Trophoblast cell (in vitro differentiated cells and primary cell): ENCODE measurements around the gene MAGI1.

Experiments
- DNase-seq, 2 donors: peaks; one replicate each; pipeline ENCODE4 v3.0.0-alpha.2; 2016
- H2AFZ ChIP-seq: 2 replicates; pipeline ENCODE4 v1.6.1; 2013; ENCODE audit warnings: low read length, moderate library complexity, mild to moderate bottlenecking; ENCODE audit not compliant: insufficient read depth, poor library complexity
- H2AK5ac ChIP-seq: 2 replicates; pipeline ENCODE4 v1.6.1; 2013; ENCODE audit warnings: mild to moderate bottlenecking, low read length
- H2BK120ac ChIP-seq: 2 replicates; pipeline ENCODE4 v1.6.1; 2013; ENCODE audit warnings: low read length, mild to moderate bottlenecking, moderate library complexity; ENCODE audit not compliant: insufficient read depth, poor library complexity
- H2BK12ac ChIP-seq: 2 replicates; pipeline ENCODE4 v1.6.1; 2013; ENCODE audit warnings: mild to moderate bottlenecking, low read length, moderate library complexity
- H2BK5ac ChIP-seq: 2 replicates; pipeline ENCODE4 v1.6.1; 2013; ENCODE audit warnings: low read length, low read depth, moderate library complexity, mild to moderate bottlenecking; ENCODE audit not compliant: poor library complexity
- H3K14ac ChIP-seq: 2 replicates; pipeline ENCODE4 v1.6.1; 2013; ENCODE audit warnings: mild to moderate bottlenecking, low read length
- H3K18ac ChIP-seq: 2 replicates; pipeline ENCODE4 v1.6.1; 2013; ENCODE audit warnings: mild to moderate bottlenecking, low read length
- H3K23ac ChIP-seq: 2 replicates; pipeline ENCODE4 v1.6.1; 2013; ENCODE audit warnings: low read length
- H3K27ac ChIP-seq: 2 replicates; pipeline ENCODE4 v1.5.1; 2013; ENCODE audit warnings: low read depth, mild to moderate bottlenecking, inconsistent platforms, low read length, moderate library complexity
- H3K27me3 ChIP-seq: 2 replicates; pipeline ENCODE4 v1.6.1; 2013; ENCODE audit warnings: inconsistent platforms, mild to moderate bottlenecking, low read length, moderate library complexity; ENCODE audit not compliant: insufficient read depth
- H3K36me3 ChIP-seq, 2 experiments: 1 replicate in 1 of 2; 2 replicates in 1 of 2; pipeline ENCODE4 v1.6.1; 2013; ENCODE audit warnings: low read length in 2 of 2, mild to moderate bottlenecking in 2 of 2, moderate library complexity in 1 of 2; ENCODE audit not compliant: insufficient read depth in 2 of 2, control insufficient read depth in 1 of 2
- H3K4ac ChIP-seq: 2 replicates; pipeline ENCODE4 v1.6.1; 2013; ENCODE audit warnings: low read depth, mild to moderate bottlenecking, low read length, moderate library complexity
- H3K4me1 ChIP-seq, 2 experiments: 1 replicate in 1 of 2; 2 replicates in 1 of 2; pipeline ENCODE4 v1.6.1; 2013; ENCODE audit warnings: low read length in 2 of 2, mild to moderate bottlenecking in 2 of 2, moderate library complexity in 1 of 2; ENCODE audit not compliant: insufficient read depth in 2 of 2, control insufficient read depth in 1 of 2
- H3K4me2 ChIP-seq: 2 replicates; pipeline ENCODE4 v1.6.1; 2013; ENCODE audit warnings: inconsistent platforms, mild to moderate bottlenecking, low read length, moderate library complexity
- H3K4me3 ChIP-seq: 2 replicates; pipeline ENCODE4 v1.5.1; 2013; ENCODE audit warnings: mild to moderate bottlenecking, low read depth, low read length, inconsistent platforms
- H3K79me1 ChIP-seq: one replicate; pipeline ENCODE4 v1.6.1; 2013; ENCODE audit warnings: low read length
- H3K79me2 ChIP-seq: 2 replicates; pipeline ENCODE4 v1.6.1; 2013; ENCODE audit warnings: low read length, mild to moderate bottlenecking; ENCODE audit not compliant: control insufficient read depth, insufficient read depth, poor library complexity
- H3K9ac ChIP-seq: 2 replicates; pipeline ENCODE4 v1.6.1; 2013; ENCODE audit warnings: mild to moderate bottlenecking, low read length
- H3K9me3 ChIP-seq: 2 replicates; pipeline ENCODE4 v1.6.1; 2013; ENCODE audit warnings: low read depth, mild to moderate bottlenecking, control low read depth, inconsistent platforms, low read length; ENCODE audit not compliant: insufficient read depth
- H4K12ac ChIP-seq: 2 replicates; pipeline ENCODE4 v1.6.1; 2013; ENCODE audit warnings: low read depth, mild to moderate bottlenecking, low read length, moderate library complexity
- H4K8ac ChIP-seq: 2 replicates; pipeline ENCODE4 v1.6.1; 2013; ENCODE audit warnings: low read depth, mild to moderate bottlenecking, low read length, moderate library complexity
- H4K91ac ChIP-seq: one replicate; pipeline ENCODE4 v1.6.1; 2013; ENCODE audit warnings: low read depth, mild to moderate bottlenecking, low read length, moderate library complexity
- WGBS: extraction: QIAGEN DNeasy Blood & Tissue Kit; methylation state at CpG from one replicate; pipeline ENCODE4 v1.1.7; 2013; ENCODE audit warnings: missing lambda C conversion rate; ENCODE audit not compliant: insufficient read length, insufficient coverage; ENCODE audit errors: extremely low coverage; 5-methylcytosine and 5-hydroxymethylcytosine counted together

MAGI1 gene

DNA sequence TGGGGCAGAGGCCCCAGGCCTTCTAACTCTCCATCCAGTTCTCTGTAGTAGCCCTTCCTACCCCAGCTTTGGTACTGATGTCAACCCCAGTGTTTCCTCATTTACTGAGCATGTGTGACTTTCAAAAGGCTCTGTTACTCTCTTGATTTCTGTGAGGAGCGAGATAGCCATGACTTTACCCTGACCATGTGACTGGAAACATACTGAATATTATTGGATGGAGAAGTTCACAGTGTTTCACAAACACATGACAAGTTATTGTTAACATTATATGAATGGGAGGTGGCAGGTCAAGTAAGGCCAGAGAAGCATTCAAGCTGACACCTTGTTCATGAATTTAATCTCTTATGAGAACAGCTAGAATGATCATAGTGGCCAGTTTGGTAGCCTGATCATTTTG lies 53.7 kb downstream of the MAGI1 start:
- Histone ChIP-seq H2AFZ (no peak overlapping the region), H3K27me3 (no peaks in the 10 kb centered on the region), H3K27ac (no peak overlapping the region), H3K9ac (no peak overlapping the region), H3K14ac (no peak overlapping the region), H3K23ac (no peak overlapping the region), H4K12ac (no peak overlapping the region), H2BK12ac (no peak overlapping the region), H4K91ac (no peak overlapping the region), H2BK120ac (no peak overlapping the region), H2BK5ac (no peak overlapping the region), H3K79me2 (no peaks in the 10 kb centered on the region), H2AK5ac (no peak overlapping the region), H3K4me2 (no peak overlapping the region), H3K4ac (no peak overlapping the region), H3K79me1 (no peaks in the 10 kb centered on the region), H3K4me3 (no peak overlapping the region), H4K8ac (no peak overlapping the region), H3K36me3 (no peaks in the 10 kb centered on the region), H3K4me1 (no peaks in the 10 kb centered on the region), H3K9me3 (no peaks in the 10 kb centered on the region), H3K18ac (no peak overlapping the region)
- DNase-seq, result no peak
- WGBS, result no CpG with 5 or more reads among the region's 1 CpG

DNA sequence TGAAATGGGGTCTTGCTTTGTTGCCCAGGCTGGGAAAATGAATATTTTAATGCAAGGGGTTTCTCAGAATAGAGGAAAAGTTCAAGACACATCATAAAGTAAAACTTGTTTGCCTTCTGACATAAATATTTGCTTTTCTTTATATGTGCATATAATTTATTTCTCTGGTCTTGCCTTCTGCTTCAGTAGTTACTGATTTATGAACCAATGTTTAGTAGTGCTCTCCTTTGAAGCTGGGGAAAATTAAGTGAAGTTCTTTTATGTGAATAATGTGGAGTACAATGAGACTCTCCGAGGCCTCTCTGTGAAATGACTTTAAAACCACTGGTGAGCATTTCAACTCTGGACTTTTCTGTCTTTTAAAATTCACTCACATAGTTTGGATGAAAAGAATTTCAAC lies 55.6 kb downstream of the MAGI1 start:
- H3K79me1 ChIP-seq, result no peaks in the 10 kb centered on the region
- no peak for DNase-seq
- WGBS, result no CpG with 5 or more reads among the region's 1 CpG

DNA sequence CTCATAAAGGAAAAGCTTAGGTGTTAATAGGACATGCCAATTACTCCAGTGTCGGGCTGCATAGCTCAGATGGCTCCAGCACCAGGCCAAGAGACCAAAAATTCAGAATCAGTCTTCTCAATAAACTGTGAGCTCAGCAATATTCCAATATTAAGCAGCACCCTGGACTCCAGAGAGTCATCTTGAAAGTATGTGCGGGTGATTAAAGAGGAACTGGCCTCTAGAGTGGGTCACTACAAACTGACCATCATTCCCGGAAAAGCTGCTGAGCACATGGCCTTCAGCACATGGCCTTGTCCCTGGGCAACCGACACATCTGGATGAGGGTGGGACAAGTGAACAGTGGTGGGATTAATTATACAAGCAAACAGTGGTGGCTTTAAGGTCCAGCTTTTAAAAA lies 59.0 kb downstream of the MAGI1 start:
- no peak overlapping the region for H4K91ac ChIP-seq
- H3K36me3 ChIP-seq, result no peaks in the 10 kb centered on the region
- no peaks in the 10 kb centered on the region for H3K79me2 ChIP-seq
- H2BK120ac ChIP-seq, result no peak overlapping the region
- H3K4ac ChIP-seq, result no peak overlapping the region
- H4K12ac ChIP-seq, result no peak overlapping the region
- H3K23ac ChIP-seq, result no peak overlapping the region
- peaks cover 0 to 2% of the 10 kb centered on the region in 2 experiments for H3K4me1 ChIP-seq
- no CpG with 5 or more reads among the region's 4 CpGs for WGBS
- no peak overlapping the region for H3K14ac ChIP-seq
- H2AFZ ChIP-seq, result no peak overlapping the region
- no peak overlapping the region for H2AK5ac ChIP-seq
- H2BK5ac ChIP-seq, result no peak overlapping the region
- no peak overlapping the region for H4K8ac ChIP-seq
- no peak overlapping the region for H3K18ac ChIP-seq
- H3K4me2 ChIP-seq, result no peak overlapping the region
- H3K9ac ChIP-seq, result no peak overlapping the region
- H3K79me1 ChIP-seq, result no peaks in the 10 kb centered on the region
- no peak overlapping the region for H3K27ac ChIP-seq
- no peak overlapping the region for H3K4me3 ChIP-seq
- H2BK12ac ChIP-seq, result no peak overlapping the region
- DNase-seq, result peak in 1 of 2 donors; percentile 43
- H3K9me3 ChIP-seq, result no peaks in the 10 kb centered on the region
- H3K27me3 ChIP-seq, result no peaks in the 10 kb centered on the region

More for the DNA sequence above, 55.6 kb downstream of the MAGI1 start:
- H3K23ac ChIP-seq, result no peak overlapping the region
- H3K14ac ChIP-seq, result no peak overlapping the region
- no peak overlapping the region for H3K27ac ChIP-seq
- no peak overlapping the region for H3K18ac ChIP-seq
- no peak overlapping the region for H2AFZ ChIP-seq
- no peaks in the 10 kb centered on the region for H3K36me3 ChIP-seq
- no peak overlapping the region for H2BK12ac ChIP-seq
- H2AK5ac ChIP-seq, result no peak overlapping the region
- H3K27me3 ChIP-seq, result no peaks in the 10 kb centered on the region
- no peak overlapping the region for H2BK120ac ChIP-seq
- peaks cover 0 to 2% of the 10 kb centered on the region in 2 experiments for H3K4me1 ChIP-seq
- H3K79me2 ChIP-seq, result no peaks in the 10 kb centered on the region
- no peak overlapping the region for H4K91ac ChIP-seq
- no peak overlapping the region for H3K4ac ChIP-seq
- no peak overlapping the region for H3K4me3 ChIP-seq
- no peak overlapping the region for H4K8ac ChIP-seq
- no peak overlapping the region for H3K4me2 ChIP-seq
- H4K12ac ChIP-seq, result no peak overlapping the region
- H3K9ac ChIP-seq, result no peak overlapping the region
- H3K9me3 ChIP-seq, result no peaks in the 10 kb centered on the region
- H2BK5ac ChIP-seq, result no peak overlapping the region

- H2BK12ac ChIP-seq, result no peak overlapping the region
- H4K8ac ChIP-seq, result no peak overlapping the region
- no peak overlapping the region for H3K18ac ChIP-seq
- H2BK5ac ChIP-seq, result no peak overlapping the region
- no peak overlapping the region for H3K4ac ChIP-seq
- no peak overlapping the region for H4K12ac ChIP-seq
- no peak overlapping the region for H3K23ac ChIP-seq
- no peaks in the 10 kb centered on the region for H3K36me3 ChIP-seq
- no peak overlapping the region for H2BK120ac ChIP-seq
- no peaks in the 10 kb centered on the region for H3K79me1 ChIP-seq
- no peak overlapping the region for H4K91ac ChIP-seq
- H3K79me2 ChIP-seq, result no peaks in the 10 kb centered on the region
- H3K27ac ChIP-seq, result no peak overlapping the region
- DNase-seq, result peak in 1 of 2 donors; percentile 27
- no peak overlapping the region for H3K4me2 ChIP-seq
- peaks cover 2% of the 10 kb centered on the region for H3K9me3 ChIP-seq
- H2AFZ ChIP-seq, result no peak overlapping the region
- no peaks in the 10 kb centered on the region for H3K27me3 ChIP-seq
- peaks cover 0 to 2% of the 10 kb centered on the region in 2 experiments for H3K4me1 ChIP-seq
- no peak overlapping the region for H3K9ac ChIP-seq
- no CpG with 5 or more reads among the region's 6 CpGs for WGBS
- H3K4me3 ChIP-seq, result no peak overlapping the region
- H3K14ac ChIP-seq, result no peak overlapping the region
- no peak overlapping the region for H2AK5ac ChIP-seq
These were observed 59.6 kb downstream of the MAGI1 start for GRCh38 chr3:65979162-65979561.
